CD4-positive, alpha-beta T cell treated with Interleukin-15 for 1 hour (primary cell): ENCODE data around the gene NSD1.
A peak's percentile ranks its signal among the peaks of the same experiment; 100 is the strongest.

Experiments
- DNase-seq: peaks from one replicate; pipeline ENCODE4 v3.0.0-alpha.2; 2020

Gene NSD1, protein sequence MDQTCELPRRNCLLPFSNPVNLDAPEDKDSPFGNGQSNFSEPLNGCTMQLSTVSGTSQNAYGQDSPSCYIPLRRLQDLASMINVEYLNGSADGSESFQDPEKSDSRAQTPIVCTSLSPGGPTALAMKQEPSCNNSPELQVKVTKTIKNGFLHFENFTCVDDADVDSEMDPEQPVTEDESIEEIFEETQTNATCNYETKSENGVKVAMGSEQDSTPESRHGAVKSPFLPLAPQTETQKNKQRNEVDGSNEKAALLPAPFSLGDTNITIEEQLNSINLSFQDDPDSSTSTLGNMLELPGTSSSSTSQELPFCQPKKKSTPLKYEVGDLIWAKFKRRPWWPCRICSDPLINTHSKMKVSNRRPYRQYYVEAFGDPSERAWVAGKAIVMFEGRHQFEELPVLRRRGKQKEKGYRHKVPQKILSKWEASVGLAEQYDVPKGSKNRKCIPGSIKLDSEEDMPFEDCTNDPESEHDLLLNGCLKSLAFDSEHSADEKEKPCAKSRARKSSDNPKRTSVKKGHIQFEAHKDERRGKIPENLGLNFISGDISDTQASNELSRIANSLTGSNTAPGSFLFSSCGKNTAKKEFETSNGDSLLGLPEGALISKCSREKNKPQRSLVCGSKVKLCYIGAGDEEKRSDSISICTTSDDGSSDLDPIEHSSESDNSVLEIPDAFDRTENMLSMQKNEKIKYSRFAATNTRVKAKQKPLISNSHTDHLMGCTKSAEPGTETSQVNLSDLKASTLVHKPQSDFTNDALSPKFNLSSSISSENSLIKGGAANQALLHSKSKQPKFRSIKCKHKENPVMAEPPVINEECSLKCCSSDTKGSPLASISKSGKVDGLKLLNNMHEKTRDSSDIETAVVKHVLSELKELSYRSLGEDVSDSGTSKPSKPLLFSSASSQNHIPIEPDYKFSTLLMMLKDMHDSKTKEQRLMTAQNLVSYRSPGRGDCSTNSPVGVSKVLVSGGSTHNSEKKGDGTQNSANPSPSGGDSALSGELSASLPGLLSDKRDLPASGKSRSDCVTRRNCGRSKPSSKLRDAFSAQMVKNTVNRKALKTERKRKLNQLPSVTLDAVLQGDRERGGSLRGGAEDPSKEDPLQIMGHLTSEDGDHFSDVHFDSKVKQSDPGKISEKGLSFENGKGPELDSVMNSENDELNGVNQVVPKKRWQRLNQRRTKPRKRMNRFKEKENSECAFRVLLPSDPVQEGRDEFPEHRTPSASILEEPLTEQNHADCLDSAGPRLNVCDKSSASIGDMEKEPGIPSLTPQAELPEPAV (N-terminal part only)

DNA sequence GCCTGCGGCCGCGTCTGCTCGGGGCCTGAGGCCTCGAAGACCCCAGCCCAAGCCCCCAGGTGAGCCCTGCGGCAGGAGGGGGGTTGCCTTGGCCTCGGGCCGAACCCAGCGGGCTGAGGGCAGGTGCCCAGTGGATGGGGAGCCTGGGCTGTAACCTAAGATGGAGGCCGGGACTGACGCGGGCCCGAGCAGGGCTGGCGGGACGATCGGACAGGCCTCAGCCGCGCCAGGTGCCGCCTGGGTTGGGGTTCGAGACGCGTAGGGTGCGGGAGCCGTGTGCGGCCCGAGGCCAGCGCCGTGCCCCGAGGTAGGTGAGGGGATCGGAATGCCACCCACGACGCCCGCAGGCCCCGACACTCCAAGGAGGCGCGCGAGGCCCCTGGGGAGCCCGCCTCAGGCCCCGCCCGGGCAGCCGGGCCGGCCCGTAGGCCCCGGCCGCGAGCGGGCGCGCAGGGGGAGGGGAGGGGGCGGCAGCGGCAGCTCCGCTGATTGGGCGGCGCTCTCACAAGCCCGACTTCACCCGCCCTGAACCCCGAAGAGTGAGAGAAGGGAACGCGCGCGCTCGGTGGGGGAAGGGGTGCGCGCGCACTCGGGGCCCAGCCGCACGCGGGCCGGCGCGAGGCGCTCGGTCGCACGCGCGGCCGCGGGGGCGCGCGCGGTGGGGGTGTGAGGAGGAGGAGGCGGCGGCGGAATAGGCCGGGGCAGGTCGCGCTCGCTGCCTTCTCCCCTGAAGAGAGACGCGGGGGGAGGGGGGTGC is at the start of gene NSD1:
Gene NSD1, plus strand, starts transcription at position 678 of the 757 bp plus-strand sequence. CDS start 1,331 bp downstream, outside the sequence.
- DNase-seq = peak; percentile 94

DNA sequence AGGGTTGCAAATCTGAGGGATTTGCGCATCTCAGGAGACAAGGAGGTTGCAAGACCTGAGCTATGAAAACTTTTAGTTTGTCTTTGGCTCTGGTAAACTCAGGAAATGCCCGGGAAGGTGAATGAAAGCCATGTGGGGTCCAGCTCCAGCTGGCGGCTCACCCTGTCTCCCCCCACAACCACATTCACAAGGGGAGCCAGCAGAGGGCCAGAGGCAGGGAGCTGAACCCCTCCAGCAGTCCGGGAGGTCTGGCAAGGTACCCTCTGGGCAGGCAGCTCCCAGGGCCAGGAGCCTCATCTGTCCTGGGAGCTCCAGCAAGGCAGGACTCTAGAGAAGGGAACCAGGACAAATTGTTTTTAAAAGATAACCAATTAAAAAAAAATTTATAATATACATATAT is 49.4 kb upstream of the NSD1 start:
- DNase-seq = no peak

DNA sequence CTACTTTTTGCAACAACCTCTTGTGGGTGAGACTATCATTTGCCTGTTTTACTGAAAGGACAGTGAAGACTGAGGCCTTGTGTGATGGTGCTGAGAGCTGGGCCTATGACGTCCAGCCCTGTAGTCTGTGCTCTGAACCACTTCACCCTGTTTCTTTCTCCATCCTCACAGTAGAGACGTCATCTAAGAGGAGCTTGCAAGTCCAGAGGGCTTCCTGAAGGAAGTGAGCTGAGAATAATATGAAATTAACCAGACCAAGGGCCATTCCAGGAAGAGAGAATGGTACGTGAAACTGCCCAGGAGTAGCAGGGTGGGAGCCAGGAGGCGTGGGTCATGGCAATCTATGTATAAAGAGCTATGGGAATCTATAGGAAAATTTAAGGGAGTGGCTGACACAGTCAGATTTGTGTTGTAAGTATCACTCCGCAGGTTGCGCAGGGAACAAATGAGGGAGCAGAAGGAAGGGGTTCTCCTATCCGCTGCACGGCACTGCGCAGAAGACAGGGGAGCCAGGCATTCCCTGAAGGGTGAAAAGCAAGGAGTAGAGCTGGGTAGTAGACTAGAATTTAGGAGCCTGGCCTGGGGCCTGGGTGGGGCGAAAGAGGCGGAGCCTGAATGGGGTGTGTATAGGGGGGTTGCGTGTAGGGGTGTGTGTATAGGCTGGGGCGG is 47.5 kb upstream of the NSD1 start:
- DNase-seq = no peak

DNA sequence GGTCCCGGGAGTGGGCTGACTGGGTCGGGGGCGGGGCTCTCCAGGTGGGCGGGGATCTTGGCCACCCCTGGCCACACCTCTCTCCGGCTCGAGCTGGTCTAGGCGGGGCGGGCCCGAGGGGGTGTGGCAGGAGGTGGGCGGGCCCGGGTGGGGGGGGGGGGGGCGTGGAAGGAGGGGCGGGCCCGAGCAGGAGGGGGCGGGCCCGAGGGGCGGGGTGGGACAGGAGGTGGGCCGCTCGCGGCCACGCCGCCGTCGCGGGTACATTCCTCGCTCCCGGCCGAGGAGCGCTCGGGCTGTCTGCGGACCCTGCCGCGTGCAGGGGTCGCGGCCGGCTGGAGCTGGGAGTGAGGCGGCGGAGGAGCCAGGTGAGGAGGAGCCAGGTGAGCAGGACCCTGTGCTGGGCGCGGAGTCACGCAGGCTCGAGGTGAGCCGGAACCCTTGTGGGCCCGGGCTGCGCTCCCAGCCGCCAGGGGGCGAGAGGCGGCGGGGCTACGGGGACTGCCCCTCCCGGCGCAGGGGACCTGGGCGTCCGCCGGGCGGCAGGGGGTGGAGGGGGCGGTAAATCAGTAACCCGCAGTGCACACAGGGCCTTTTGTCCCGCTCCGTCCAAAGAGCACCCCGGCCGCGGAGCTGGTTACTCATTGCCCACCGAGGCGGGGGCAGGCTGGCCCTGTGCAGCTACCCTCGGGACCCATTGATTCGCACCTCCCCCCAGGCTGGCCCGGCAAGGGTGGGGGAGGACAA is 46.7 kb upstream of the NSD1 start, which contains the start of gene FGFR4:
Gene FGFR4, plus strand, starts transcription at position 262 of the 744 bp plus-strand sequence. CDS start 2,688 bp downstream, outside the sequence.
- peak; percentile 75 for DNase-seq

DNA sequence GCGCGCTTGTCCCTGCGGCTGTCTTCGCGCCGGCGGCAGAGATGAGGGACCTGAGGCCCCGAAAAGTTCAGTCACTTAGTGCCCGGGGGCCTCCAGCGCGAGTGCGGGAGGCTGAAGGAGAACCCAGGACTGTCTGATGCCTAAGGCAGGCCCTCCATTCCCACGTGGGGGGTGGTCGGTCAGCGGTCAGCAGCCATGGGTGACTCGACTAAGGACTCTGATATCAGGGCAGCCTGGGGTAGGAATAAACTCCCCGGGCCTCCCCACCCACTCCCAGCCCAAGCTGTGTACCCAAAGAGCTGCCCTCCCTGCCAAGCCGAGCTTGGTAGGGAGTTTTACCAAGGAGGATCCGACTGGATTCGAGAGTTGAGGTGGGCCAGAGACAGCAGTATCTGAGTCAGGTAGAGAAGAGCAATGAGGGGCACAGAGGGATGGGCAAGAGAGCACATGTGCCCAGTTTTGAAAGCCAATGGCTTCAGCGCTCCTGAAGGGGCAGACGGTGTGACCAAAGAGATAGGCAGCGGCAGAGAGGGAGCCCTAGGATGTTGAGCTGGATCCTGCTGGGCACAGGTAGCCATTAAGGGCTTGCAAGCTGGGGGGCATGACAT is 46.1 kb upstream of the NSD1 start:
- DNase-seq = no peak

DNA sequence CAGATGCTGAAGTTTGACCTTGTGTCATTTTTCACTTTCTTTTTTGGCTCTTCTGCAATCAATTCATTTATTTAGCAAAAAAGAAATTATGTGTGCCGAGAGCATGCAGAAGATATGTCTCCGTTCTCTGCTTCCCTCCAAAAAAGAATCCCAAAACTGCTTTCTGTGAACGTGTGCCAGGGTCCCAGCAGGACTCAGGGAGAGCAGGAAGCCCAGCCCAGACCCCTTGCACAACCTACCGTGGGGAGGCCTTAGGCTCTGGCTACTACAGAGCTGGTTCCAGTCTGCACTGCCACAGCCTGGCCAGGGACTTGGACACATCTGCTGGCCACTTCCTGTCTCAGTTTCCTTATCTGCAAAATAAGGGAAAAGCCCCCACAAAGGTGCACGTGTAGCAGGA is 44.4 kb upstream of the NSD1 start:
- no peak for DNase-seq

DNA sequence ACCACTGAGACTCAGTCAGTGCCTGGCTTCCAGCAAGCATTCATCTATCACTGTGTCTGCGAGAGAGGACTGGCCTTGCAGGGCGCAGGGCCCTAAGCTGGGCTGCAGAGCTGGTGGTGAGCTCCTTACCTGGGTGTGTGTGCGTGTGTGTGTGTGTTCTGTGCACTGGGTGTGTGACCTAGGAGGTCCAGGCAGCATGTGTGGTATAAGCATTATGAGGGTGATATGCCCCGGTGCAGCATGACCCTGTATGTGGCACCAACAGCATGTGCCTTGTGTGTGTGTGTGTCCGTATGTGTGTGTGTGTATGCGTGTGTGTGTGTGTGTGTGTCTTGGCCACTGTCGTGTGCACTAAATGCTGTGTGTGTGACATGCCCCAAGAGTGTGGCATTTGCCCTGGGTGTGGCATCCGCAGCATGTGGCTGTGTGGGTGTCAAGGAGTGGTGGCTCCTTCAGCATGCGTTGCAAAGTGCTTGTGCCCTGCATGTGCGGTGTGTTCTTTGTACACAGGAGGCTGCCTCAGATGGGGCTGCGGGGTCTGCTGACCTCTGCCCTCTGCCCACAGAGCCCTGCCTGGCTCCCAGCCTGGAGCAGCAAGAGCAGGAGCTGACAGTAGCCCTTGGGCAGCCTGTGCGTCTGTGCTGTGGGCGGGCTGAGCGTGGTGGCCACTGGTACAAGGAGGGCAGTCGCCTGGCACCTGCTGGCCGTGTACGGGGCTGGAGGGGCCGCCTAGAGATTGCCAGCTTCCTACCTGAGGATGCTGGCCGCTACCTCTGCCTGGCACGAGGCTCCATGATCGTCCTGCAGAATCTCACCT is 43.5 kb upstream of the NSD1 start:
- no peak for DNase-seq

DNA sequence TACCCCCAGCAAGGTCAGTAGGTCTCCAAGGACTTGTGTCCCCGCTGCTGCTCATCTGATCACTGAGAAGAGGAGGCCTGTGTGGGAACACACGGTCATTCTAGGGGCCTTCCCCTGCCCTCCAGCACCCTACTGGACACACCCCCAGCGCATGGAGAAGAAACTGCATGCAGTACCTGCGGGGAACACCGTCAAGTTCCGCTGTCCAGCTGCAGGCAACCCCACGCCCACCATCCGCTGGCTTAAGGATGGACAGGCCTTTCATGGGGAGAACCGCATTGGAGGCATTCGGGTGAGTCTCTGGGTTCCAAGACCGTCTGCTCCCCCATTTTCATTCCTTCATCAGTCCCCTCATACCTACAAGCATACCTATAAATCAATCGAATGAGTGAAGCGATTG is 42.8 kb upstream of the NSD1 start:
- no peak for DNase-seq

DNA sequence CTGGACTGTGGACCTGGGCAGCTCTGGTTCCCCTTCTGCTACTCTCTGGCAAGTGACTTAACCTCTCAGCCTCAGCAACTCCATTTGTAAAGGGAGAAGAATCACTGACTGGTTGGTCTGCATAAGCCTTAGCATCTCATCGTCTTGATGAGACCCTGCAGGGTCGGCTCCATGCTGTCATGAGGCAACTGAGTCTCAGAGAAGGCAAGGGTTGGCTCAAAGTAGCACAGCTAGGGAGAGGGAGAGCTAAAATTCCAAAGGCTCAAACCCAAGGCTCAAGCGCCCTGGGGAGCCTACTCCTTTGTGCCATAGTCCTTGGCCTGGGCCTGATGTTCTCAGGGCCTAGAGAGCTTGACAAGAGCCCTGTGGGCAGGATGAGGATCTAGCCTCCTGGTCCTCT is 42.3 kb upstream of the NSD1 start:
- no peak for DNase-seq

DNA sequence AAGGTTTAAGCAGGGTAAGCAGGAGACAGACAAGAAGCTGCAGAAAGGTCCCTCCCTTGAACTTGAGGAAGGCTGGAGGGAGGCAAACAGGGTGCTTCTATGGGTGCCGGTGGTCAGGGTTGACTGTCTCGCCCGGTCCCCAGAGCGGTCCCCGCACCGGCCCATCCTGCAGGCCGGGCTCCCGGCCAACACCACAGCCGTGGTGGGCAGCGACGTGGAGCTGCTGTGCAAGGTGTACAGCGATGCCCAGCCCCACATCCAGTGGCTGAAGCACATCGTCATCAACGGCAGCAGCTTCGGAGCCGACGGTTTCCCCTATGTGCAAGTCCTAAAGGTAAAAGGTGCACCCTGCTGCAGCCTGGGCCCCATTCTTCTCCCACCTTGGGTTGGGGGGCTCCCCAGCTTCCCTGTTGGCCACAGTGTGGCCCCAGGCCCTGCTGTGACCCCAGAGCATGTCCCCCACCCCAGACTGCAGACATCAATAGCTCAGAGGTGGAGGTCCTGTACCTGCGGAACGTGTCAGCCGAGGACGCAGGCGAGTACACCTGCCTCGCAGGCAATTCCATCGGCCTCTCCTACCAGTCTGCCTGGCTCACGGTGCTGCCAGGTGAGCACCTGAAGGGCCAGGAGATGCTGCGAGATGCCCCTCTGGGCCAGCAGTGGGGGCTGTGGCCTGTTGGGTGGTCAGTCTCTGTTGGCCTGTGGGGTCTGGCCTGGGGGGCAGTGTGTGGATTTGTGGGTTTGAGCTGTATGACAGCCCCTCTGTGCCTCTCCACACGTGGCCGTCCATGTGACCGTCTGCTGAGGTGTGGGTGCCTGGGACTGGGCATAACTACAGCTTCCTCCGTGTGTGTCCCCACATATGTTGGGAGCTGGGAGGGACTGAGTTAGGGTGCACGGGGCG is 41.1 kb upstream of the NSD1 start:
- no peak for DNase-seq

DNA sequence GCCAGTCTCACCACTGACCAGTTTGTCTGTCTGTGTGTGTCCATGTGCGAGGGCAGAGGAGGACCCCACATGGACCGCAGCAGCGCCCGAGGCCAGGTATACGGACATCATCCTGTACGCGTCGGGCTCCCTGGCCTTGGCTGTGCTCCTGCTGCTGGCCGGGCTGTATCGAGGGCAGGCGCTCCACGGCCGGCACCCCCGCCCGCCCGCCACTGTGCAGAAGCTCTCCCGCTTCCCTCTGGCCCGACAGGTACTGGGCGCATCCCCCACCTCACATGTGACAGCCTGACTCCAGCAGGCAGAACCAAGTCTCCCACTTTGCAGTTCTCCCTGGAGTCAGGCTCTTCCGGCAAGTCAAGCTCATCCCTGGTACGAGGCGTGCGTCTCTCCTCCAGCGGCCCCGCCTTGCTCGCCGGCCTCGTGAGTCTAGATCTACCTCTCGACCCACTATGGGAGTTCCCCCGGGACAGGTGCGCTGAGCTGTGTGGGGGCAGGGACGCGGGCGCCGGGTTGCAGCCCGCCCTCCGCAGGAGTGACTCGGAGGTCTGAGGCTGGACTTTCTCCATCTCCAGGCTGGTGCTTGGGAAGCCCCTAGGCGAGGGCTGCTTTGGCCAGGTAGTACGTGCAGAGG is 40.4 kb upstream of the NSD1 start:
- no peak for DNase-seq

DNA sequence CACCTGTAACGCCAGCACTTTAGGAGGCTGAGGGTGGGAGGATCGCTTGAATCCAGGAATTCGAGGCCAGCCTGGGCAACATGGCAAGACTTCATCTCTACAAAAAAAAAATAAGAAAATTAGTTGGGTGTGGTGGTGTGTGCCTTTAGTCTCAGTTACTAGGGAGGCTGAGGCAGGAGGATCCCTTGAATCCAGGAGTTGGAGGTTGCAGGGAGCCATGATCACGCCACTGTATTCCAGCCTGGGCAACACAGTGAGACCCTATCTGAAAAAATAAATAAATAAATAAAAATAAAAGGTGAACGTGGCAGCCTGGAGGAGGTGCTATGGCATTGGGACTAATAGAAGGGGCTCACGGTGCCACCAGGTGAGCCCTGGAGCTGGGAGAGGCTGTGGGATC is 39.8 kb upstream of the NSD1 start:
- no peak for DNase-seq

DNA sequence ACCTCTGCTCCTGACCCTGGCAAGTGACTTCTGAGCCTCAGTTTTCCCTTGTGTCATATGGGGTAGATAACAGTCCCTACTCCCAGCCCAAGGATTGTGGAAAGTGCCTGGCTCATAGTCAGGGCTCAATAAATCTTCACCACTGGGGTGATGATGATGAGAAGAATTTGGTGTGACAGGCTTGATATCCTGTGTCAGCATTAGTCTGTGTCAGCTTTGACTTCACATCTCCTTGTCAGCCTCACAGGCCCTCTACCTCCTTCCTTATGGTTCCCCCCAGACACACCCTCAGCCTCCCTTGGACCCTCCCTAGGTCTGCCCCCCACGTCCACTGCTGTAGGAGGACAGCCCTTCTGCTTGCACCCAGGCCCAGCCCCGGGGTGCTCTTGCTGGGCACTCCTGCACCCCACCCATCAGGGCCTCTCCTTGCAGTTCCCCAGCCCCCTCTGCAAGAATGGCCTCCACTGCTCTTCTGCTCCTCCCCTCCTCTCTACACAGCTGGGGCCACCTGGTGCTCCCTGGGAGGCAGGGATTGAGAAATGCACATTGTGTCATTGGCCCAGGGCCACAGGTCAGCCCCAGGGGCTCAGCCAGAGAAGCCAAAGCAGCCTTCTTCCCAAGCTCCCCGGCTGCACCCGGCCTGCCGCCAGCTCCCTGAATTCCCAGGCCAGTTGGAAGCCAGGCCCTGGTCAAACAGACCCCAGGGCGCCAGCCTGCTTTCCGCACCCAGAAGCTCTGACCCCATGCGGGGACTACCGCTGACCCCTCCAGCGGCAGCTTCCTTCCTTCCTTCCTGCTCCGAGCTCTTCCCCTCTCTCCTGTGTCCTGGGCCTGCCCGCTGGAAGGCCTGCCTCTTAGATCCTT is 39.1 kb upstream of the NSD1 start:
- DNase-seq = no peak

DNA sequence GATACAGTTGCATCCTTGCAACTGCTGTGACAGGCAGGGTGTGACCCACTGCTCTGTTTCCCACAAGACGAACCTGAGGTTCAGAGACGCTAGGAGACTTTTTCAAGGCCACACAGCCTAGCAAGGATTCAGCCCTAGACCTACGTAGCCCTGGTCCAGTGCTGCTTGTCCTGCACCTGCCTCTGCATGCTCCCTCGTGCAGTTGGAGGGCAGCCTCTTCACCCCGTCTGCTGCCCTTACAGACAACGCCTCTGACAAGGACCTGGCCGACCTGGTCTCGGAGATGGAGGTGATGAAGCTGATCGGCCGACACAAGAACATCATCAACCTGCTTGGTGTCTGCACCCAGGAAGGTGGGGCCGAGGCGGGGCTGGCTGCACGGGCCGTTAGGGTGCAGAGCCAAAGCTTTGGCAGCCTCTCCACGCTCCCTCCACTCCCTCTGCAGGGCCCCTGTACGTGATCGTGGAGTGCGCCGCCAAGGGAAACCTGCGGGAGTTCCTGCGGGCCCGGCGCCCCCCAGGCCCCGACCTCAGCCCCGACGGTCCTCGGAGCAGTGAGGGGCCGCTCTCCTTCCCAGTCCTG is 38.4 kb upstream of the NSD1 start:
- DNase-seq = no peak

DNA sequence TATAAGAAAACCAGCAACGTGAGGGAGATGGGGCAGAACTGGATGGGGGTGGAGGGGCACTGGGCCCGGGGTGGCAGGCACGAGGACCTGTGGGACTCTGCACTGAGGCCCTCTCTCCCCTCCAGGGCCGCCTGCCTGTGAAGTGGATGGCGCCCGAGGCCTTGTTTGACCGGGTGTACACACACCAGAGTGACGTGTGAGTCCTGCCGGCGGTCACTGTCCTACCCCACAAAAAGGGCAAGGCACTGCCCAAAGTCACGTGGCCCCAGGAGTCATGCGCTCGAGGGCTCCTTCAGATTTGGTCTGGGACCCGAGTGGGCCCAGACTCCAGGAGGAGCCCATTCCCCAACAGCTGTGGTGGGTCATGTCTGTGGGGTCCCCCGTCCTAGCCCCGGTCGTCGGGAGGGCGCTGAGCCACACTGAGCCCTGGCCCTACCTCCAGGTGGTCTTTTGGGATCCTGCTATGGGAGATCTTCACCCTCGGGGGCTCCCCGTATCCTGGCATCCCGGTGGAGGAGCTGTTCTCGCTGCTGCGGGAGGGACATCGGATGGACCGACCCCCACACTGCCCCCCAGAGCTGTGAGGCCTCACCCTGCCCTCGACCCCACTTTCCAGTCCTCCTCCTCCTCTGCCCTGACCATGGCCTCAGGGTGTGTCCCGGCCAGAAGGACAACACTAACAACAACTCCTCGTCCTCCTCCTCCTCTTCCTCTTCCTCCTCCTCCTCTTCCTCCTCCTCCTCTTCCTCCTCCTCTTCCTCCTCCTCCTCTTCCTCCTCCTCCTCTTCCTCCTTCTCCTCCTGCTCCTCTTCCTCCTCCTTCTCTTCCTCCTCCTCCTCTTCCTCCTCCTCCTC is 37.2 kb upstream of the NSD1 start:
- no peak for DNase-seq
